NCI-H2227 treated with DMSO at 0.1 percent for 48 hours (cell line): ENCODE data around the gene H3-3A.
A peak's percentile ranks its signal among the peaks of the same experiment; 100 is the strongest.

ENCODE experiments used
- DNase-seq: peaks from one replicate; lab custom pipeline; 2025; lab: John Stamatoyannopoulos, UW

Gene H3-3A

GRCh38 chr1:226054519-226055327, 7.8 kb upstream of the H3-3A start:
- no peak for DNase-seq

DNA sequence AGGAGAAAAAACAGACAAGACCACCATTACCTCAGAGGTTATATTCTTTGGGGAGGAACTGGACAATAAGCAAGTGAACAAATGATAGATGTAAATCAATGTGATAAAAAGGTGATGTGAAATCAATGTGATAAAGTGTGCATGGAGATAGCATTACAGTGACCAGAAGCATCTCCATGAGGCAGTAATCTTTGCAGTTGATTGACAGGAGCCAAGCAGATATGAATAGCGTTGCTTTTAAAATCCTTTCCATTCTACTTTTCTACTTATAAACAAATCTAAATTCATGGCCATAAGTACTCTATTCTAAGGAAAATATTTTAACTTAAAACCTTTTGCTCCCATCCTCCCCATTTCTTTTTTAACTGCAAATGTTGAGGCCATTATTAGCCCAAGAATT, 2.8 kb upstream of the H3-3A start:
- DNase-seq, result no peak

- DNase-seq, result no peak
Observed at GRCh38 chr1:226060427-226060826, 2.1 kb upstream of the H3-3A start.

DNA sequence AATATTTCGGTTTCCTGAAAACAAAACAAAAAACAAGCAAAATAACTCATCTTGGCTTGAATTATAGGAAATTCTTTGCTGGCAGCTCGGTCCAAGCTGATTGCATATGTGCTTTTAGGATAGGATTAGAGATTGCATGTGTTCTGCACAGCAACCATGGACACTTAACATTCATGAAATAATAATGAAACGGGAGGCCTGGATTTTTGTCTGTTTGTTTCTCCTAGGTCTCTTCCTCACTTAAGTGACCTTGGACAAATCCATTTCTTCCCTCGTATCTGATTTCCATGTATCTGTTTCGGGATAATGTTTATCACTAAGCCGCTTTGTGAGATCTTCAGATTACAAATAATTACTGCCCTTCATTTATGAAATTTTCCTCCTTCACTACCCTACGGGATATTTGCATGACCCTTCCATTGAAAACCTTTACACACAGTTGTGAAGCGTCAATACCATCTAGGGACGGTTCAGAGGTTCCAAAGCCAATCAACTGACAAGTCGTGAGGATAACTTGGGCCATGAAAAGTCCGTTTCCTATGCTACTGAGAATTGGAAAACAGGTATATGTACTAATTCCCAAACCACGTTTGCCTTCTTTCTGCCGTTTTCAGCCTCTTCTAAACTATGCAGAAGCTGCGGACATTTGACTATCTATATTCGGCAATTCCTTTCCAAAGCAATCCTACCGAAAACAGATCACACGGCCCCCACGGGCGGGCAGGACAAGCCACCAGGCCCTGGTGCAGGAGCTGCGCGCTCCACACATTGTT, 1.3 kb upstream of the H3-3A start:
- peak; percentile 69 for DNase-seq

- peak; percentile 69 for DNase-seq
Observed at GRCh38 chr1:226061841-226062557, 517 bp upstream of the H3-3A start.

DNA sequence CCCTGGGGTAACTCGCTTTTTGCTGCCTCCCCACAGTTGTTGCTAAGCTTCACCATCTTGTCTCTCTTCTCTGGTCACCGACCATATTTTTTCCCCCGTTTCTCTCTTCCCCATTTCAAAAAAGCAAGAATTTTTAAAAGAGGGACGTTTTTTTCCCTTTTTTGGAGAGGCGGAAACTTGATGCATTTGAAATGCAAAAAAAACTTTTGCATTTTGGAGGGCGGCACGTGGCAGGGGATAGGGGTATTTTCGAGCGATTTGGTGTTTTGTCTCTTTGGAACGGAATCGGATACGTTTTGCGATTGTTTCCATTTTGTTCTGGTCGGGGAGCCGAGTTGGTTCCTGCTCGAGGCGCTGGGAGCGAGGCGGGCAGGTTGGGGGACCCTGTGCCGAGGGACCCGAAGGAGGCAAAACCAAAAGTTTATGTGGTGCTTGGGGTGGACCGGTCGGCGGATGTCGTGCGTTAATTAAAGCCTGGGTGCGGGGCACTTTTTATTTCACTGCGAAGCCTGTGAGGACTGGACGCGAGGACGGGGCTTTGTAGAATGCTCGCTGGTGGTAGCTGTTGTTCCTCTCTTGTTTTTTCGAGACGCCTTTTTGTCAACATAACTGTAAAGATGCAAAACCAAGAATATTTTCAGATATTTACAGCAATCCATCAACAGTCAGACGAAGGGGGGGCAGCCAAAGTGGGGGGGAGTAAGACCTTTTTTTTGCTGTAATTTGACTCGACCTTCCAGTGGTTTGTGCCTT, 884 bp downstream of the H3-3A start:
- peak; percentile 81 for DNase-seq

GRCh38 chr1:226063977-226064815, 1.7 kb downstream of the H3-3A start:
- DNase-seq, result no peak

DNA sequence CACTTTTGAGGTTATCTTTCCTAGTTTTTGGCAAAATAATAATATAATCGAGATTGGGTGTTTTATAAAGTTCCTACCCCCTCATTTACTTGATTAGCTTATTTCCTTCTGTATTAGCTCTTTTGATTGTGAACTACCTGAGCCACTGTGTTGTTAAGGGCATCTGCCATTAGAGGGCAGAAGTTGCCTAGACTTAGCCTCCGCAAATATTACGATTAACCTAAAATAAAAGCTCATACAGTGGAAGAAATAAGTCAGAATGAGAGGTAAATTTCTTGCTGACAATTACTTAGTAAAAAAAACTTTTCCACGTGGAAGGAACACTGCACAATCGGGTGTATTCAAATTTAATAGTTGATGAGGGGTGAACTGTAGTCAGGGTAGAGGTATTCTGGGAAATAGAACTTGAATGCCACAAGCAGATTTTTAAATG, 2.3 kb downstream of the H3-3A start:
- DNase-seq, result peak; percentile 34

DNA sequence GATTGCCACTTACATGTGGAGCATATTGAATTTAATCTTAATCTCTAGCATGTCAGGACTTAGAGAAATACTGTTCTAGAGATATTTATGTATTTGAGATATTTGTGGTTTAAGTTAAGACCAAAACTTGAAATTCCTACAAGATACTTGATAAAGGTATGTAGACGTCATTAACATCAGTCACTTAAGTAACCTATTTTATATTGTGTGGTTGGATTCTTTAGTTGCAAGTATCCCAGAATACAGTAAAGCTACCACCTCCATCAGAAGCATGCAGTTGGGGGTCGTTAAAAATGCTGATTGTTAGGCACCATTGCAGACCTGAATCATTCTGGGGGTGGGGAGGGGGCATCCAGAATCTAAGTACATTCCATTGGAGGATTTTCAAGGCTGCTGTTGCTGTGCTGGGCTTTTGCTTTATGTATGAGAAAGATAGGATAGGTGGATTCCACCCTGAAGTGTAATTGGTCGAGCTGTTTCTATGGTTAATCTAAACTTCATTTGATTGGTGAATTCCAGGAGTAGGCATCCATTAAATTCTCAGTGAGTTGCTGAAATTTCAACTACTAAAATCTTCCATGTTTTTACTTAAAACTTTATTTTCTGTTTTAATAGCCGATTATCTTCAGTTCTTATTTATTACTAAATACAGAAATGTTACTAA, 4.0 kb downstream of the H3-3A start:
- DNase-seq, result no peak

DNA sequence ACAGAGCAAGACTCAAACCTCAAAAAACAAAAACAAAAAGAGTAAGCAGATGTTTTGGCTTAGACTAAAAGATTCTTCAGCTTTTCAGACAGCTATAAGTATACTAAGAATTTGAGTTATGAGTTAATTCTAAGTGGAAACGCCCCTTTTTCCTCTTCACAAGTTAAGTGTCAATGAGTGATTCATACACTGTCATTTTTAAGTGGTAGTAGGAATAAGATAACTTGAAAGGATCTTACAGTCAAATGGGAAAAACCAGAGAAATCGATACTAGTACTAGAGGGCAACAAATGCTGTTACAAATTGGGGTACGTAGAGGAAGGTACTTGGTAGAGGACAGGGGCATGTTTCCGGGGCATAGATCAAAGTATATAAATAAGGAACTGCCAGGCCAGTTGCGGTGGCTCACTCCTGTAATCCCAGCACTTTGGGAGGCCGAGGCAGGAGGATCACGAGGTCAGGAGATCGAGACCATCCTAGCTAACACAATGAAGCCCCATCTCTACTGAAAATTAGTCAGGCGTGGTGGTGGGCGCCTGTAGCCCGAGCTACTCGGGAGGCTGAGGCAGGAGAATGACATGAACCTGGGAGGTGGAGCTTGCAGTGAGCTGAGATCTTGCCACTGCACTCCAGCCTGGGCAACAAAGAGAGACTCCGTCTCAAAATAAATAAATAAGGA, 7.4 kb downstream of the H3-3A start:
- no peak for DNase-seq

DNA sequence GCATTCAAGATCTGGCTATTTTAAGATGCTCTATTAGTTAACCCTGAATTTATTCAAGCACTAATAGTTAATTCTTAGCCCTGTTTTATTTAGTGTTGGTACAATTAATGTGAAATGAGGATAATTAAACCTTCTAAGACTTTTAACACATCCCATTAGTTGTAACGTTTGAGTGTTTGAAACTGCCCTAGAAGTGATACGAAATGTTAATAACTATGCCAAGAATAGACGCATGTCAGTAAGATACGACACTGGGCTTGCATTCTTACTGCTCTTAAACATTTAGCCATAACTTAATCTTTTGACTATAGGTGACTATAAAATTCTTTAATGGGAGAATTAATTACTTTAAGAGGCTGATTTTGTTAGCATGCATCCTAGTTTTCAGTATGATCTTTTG, 9.8 kb downstream of the H3-3A start:
- no peak for DNase-seq

DNA sequence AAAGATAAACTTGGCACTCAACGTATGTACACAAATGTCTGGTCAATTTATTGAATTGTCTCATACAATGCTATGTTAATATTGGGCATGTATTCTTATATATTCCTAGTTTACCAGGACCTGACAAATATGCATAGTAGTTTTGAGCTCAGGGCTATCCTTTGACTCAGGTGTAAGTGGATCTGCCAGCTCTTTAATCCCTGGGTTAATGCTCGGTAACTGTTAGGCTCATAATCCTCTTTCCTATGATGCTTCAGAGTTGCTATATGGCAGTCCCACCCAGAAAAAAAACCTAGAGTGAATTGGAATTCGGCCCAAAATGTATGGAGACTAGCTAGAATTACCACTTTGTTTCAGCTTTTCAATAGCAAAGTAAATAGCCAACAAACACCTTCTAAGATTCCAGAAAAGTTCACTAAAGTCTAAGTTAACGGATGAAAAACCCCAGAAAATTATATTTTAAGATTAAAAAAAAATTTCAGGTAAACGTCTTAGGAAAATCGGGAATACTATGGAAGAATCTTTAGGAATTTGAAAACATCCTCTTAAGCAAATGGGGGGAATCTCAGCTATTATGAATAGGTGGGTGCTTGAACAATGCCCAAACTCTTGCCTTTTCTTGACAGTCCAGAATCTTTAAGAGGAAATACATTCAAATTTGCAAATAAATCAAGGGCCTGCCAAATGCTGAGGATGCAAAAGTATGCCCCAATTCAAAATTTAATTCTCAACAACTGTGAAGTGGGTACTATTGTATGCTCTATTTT, 10.9 kb downstream of the H3-3A start:
- no peak for DNase-seq

GRCh38 chr1:226074046-226074445, 11.5 kb downstream of the H3-3A start:
- no peak for DNase-seq

GRCh38 chr1:226076378-226076777, 13.9 kb downstream of the H3-3A start:
- DNase-seq, result no peak

DNA sequence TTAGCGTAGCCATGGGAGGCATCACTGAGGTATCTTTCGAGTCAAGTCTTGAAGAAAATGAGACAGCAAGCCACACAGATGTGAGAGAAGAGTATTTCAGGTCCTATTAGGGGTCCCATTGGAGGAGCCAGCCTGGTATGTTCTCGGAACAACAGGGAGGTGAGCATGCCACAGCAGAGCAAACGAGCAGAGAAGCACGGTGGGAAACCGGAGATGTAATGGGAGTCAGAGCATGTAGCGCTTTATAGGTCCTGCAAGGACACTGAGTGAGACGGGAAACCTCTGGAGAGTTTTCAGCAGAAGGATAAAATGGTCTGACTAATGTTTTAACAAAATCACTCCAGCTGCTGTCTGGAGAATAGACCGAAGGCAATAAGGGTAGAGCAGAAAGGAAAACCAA, 15.9 kb downstream of the H3-3A start:
- DNase-seq, result peak; percentile 28

- no peak for DNase-seq
Observed at GRCh38 chr1:226082587-226082917, 20.0 kb downstream of the H3-3A start.

GRCh38 chr1:226082959-226083301, 20.4 kb downstream of the H3-3A start:
- no peak for DNase-seq

- DNase-seq, result peak; percentile 63
Observed at GRCh38 chr1:226083302-226084101, 21.0 kb downstream of the H3-3A start.
